H9 (cell line): ENCODE results near the gene BHLHA15. TPM values are rescaled to one million over a fixed set of nuclear protein-coding genes. Genes with fewer than 3 reads are reported as not detected.

Experiments used
- DNase-seq: peaks from one replicate; pipeline ENCODE4 v3.0.0-alpha.2; 2017
- H2AFZ ChIP-seq: one replicate; pipeline ENCODE4 v1.6.1; 2013; ENCODE audit warnings: mild to moderate bottlenecking, low read length, control low read depth, moderate library complexity
- H2AK5ac ChIP-seq: 2 replicates; pipeline ENCODE4 v1.6.1; 2013; ENCODE audit warnings: low read length, control low read depth, mixed read lengths; ENCODE audit not compliant: insufficient read length
- H2BK120ac ChIP-seq: one replicate; pipeline ENCODE4 v1.6.1; 2013; ENCODE audit warnings: low read depth, mild to moderate bottlenecking, low read length, control low read depth, inconsistent platforms; ENCODE audit not compliant: poor library complexity, severe bottlenecking
- H2BK12ac ChIP-seq: 2 replicates; pipeline ENCODE4 v1.6.1; 2013; ENCODE audit warnings: low read length, control low read depth, mixed read lengths, low read depth; ENCODE audit not compliant: insufficient read length
- H2BK15ac ChIP-seq: 2 replicates; pipeline ENCODE4 v1.6.1; 2013; ENCODE audit warnings: low read depth, low read length, control low read depth
- H2BK20ac ChIP-seq: one replicate; pipeline ENCODE4 v1.6.1; 2013; ENCODE audit warnings: low read depth, mild to moderate bottlenecking, low read length, control low read depth, inconsistent platforms; ENCODE audit not compliant: poor library complexity, severe bottlenecking
- H2BK5ac ChIP-seq: 2 replicates; pipeline ENCODE4 v1.6.1; 2013; ENCODE audit warnings: low read length, control low read depth, mixed read lengths; ENCODE audit not compliant: insufficient read length
- H3K14ac ChIP-seq: 2 replicates; pipeline ENCODE4 v1.6.1; 2013; ENCODE audit warnings: low read length, control low read depth; ENCODE audit not compliant: insufficient read depth
- H3K18ac ChIP-seq: 2 replicates; pipeline ENCODE4 v1.6.1; 2013; ENCODE audit warnings: low read depth, mild to moderate bottlenecking, mixed read lengths, low read length, control low read depth; ENCODE audit not compliant: insufficient read length
- H3K23ac ChIP-seq: 2 replicates; pipeline ENCODE4 v1.6.1; 2013; ENCODE audit warnings: low read length, control low read depth, mixed read lengths, low read depth; ENCODE audit not compliant: insufficient read length
- H3K23me2 ChIP-seq: 2 replicates; pipeline ENCODE4 v1.6.1; 2013; ENCODE audit warnings: low read depth, mild to moderate bottlenecking, mixed read lengths, low read length, control low read depth; ENCODE audit not compliant: insufficient read length, poor library complexity, severe bottlenecking
- H3K27ac ChIP-seq: 2 replicates; pipeline ENCODE4 v1.5.1; 2013; ENCODE audit warnings: low read length, control low read depth, mixed read lengths, low read depth; ENCODE audit not compliant: insufficient read length
- H3K27me3 ChIP-seq: 2 replicates; pipeline ENCODE4 v1.6.1; 2013; ENCODE audit warnings: low read length, control low read depth, inconsistent platforms; ENCODE audit not compliant: insufficient read depth
- H3K4ac ChIP-seq: 2 replicates; pipeline ENCODE4 v1.6.1; 2013; ENCODE audit warnings: low read depth, mild to moderate bottlenecking, control low read depth, inconsistent platforms, low read length, moderate library complexity
- H3K4me1 ChIP-seq: 2 replicates; pipeline ENCODE4 v1.6.1; 2013; ENCODE audit warnings: low read length, control low read depth, inconsistent platforms; ENCODE audit not compliant: insufficient read depth
- H3K4me2 ChIP-seq: 2 replicates; pipeline ENCODE4 v1.6.1; 2013; ENCODE audit warnings: low read length, control low read depth, mixed read lengths; ENCODE audit not compliant: insufficient read length, insufficient read depth
- H3K56ac ChIP-seq: 2 replicates; pipeline ENCODE4 v1.6.1; 2013; ENCODE audit warnings: low read depth, mild to moderate bottlenecking, mixed read lengths, low read length, control low read depth; ENCODE audit not compliant: insufficient read length
- H3K79me1 ChIP-seq: 2 replicates; pipeline ENCODE4 v1.6.1; 2013; ENCODE audit warnings: low read depth, mild to moderate bottlenecking, moderate library complexity, low read length, control low read depth, inconsistent platforms; ENCODE audit not compliant: insufficient read depth, poor library complexity, severe bottlenecking
- H3K79me2 ChIP-seq: 2 replicates; pipeline ENCODE4 v1.6.1; 2013; ENCODE audit warnings: low read length, control low read depth, inconsistent platforms; ENCODE audit not compliant: insufficient read depth
- H3K9ac ChIP-seq: 2 replicates; pipeline ENCODE4 v1.6.1; 2013; ENCODE audit warnings: low read length, control low read depth, mixed read lengths; ENCODE audit not compliant: insufficient read length; ENCODE audit errors: extremely low read depth
- H3K9me3 ChIP-seq: one replicate; pipeline ENCODE4 v1.6.1; 2013; ENCODE audit warnings: low read depth, low read length, inconsistent platforms; ENCODE audit not compliant: control insufficient read depth
- H3T11ph ChIP-seq: one replicate; pipeline ENCODE4 v1.6.1; 2013; ENCODE audit warnings: mild to moderate bottlenecking, low read length, control low read depth, inconsistent platforms
- H4K20me1 ChIP-seq: one replicate; pipeline ENCODE4 v1.6.1; 2013; ENCODE audit not compliant: control insufficient read depth, insufficient read length, insufficient read depth
- H4K5ac ChIP-seq: 2 replicates; pipeline ENCODE4 v1.6.1; 2013; ENCODE audit warnings: low read depth, mild to moderate bottlenecking, mixed read lengths, low read length, control low read depth; ENCODE audit not compliant: insufficient read length
- H4K8ac ChIP-seq: replicated peaks from 2 replicates; pipeline ENCODE4 v1.6.1; 2013; ENCODE audit warnings: low read length, control low read depth, mixed read lengths, low read depth; ENCODE audit not compliant: insufficient read length
- H4K91ac ChIP-seq: 2 replicates; pipeline ENCODE4 v1.6.1; 2013; ENCODE audit warnings: low read depth, mild to moderate bottlenecking, moderate library complexity, mixed read lengths, low read length, control low read depth; ENCODE audit not compliant: insufficient read length
- H3K27ac Mint-ChIP-seq, 3 experiments: 2 replicates in 2 of 3; 3 replicates in 1 of 3; pipeline ENCODE4 v1.8.0; 2020 to 2021; ENCODE audit warnings: mixed read lengths in 3 of 3, mild to moderate bottlenecking in 1 of 3, moderate library complexity in 1 of 3
- H3K27me3 Mint-ChIP-seq: 2 replicates; pipeline ENCODE4 v1.8.0; 2021; ENCODE audit warnings: low read depth, mild to moderate bottlenecking, moderate library complexity, mixed read lengths
- H3K36me3 Mint-ChIP-seq, 3 experiments: 2 replicates in 2 of 3; 3 replicates in 1 of 3; pipeline ENCODE4 v1.8.0; 2020 to 2021; ENCODE audit warnings: low read depth in 3 of 3, mixed read lengths in 3 of 3; ENCODE audit not compliant: insufficient read depth in 1 of 3
- H3K4me1 Mint-ChIP-seq, 2 experiments: 2 replicates each; pipeline ENCODE4 v1.8.0; 2020; ENCODE audit warnings: mixed read lengths in 2 of 2
- H3K4me3 Mint-ChIP-seq, 2 experiments: 2 replicates in 1 of 2; 3 replicates in 1 of 2; pipeline ENCODE4 v1.8.0; 2020 to 2021; ENCODE audit warnings: mild to moderate bottlenecking in 2 of 2, mixed read lengths in 2 of 2, moderate library complexity in 1 of 2
- H3K9me3 Mint-ChIP-seq, 2 experiments: 2 replicates in 1 of 2; 3 replicates in 1 of 2; pipeline ENCODE4 v1.8.0; 2020; ENCODE audit warnings: mild to moderate bottlenecking in 2 of 2, mixed read lengths in 2 of 2, moderate library complexity in 1 of 2
- CTCF ChIP-seq: fragments of 200-600 bp; sonication (generic); conservative IDR thresholded peaks from 3 replicates; pipeline ENCODE4 v1.8.0; 2021; ENCODE audit warnings: antibody characterized with exemption, mild to moderate bottlenecking
- WGBS: extraction: QIAGEN DNeasy Blood & Tissue Kit; methylation state at CpG from one replicate; pipeline ENCODE4 v1.1.7; 2013; ENCODE audit warnings: missing lambda C conversion rate, low lambda C conversion rate, mixed read lengths; ENCODE audit not compliant: insufficient read length; ENCODE audit errors: extremely low coverage; 5-methylcytosine and 5-hydroxymethylcytosine counted together
- total RNA-seq: library from RNA; stranded (reverse); gene quantifications from 2 replicates; pipeline ENCODE4 v1.2.1, GENCODE V29; 2021

BHLHA15 gene
- total RNA-seq, 1 experiment from 2014 or later, result 1.4 TPM

GRCh38 chr7:98185101-98185500, 26.1 kb upstream of the BHLHA15 start:
- H2BK20ac ChIP-seq, result no peak overlapping the region
- no CpG with 5 or more reads among the region's 7 CpGs for WGBS
- H3K14ac ChIP-seq, result no peak overlapping the region
- H4K91ac ChIP-seq, result no peak overlapping the region
- Mint-ChIP-seq H3K27ac (no peak overlapping the region), H3K27me3 (no peaks in the 10 kb centered on the region), H3K4me1 (peaks cover 15 to 19% of the 10 kb centered on the region in 2 experiments), H3K9me3 (no peaks in the 10 kb centered on the region; a peak in 2 of 5 replicates), H3K4me3 (no peak overlapping the region), H3K36me3 (peaks cover 16 to 22% (median 21%) of the 10 kb centered on the region in 3 experiments; a peak in 6 of 7 replicates)
- no peak overlapping the region for H2AK5ac ChIP-seq
- no peak overlapping the region for H4K8ac ChIP-seq
- no peaks in the 10 kb centered on the region for H3K23me2 ChIP-seq
- H3K79me1 ChIP-seq, result no peaks in the 10 kb centered on the region
- no peak overlapping the region for H3K27ac ChIP-seq
- H2AFZ ChIP-seq, result no peak overlapping the region
- H3K23ac ChIP-seq, result no peak overlapping the region
- no peak overlapping the region for H2BK12ac ChIP-seq
- H3K9me3 ChIP-seq, result no peaks in the 10 kb centered on the region
- no peak for TF ChIP-seq CTCF
- no peak overlapping the region for H2BK15ac ChIP-seq
- no peak overlapping the region for H3K4me2 ChIP-seq
- no peaks in the 10 kb centered on the region for H4K20me1 ChIP-seq
- H3K56ac ChIP-seq, result no peak overlapping the region
- no peak overlapping the region for H2BK120ac ChIP-seq
- no peak overlapping the region for H3T11ph ChIP-seq
- H3K27me3 ChIP-seq, result no peaks in the 10 kb centered on the region
- H3K4ac ChIP-seq, result no peak overlapping the region
- H2BK5ac ChIP-seq, result no peak overlapping the region
- no peak overlapping the region for H3K18ac ChIP-seq
- H3K79me2 ChIP-seq, result no peaks in the 10 kb centered on the region
- no peak overlapping the region for H3K9ac ChIP-seq
- DNase-seq, result no peak
- no peak overlapping the region for H4K5ac ChIP-seq
- peaks cover 2% of the 10 kb centered on the region; the same call in 1 of the 2 replicates for H3K4me1 ChIP-seq
